GM12878 (cell line): ENCODE results near the gene PCCB. TPM values are rescaled to one million over a fixed set of nuclear protein-coding genes. Genes with fewer than 3 reads are reported as not detected.

Experiments
- ATAC-seq: fragments of 200-7000 bp; cut with Tn5 transposase; 3 replicates; pipeline ENCODE4 v1.9.1; 2020; ENCODE audit warnings: mild to moderate bottlenecking, moderate library complexity
- BruUV-seq: library from RNA; stranded (reverse); fragments of 400-500 nt; replicated peaks from 2 replicates; lab custom pipeline; 2021; lab: Mats Ljungman, UMichigan
- CTCF ChIA-PET: fragments of 300-600 bp; sonication (Branson Sonifier 250); formaldehyde crosslinking; extraction: SDS; loops from one replicate; lab custom pipeline; 2021; ENCODE audit warnings: inconsistent platforms; lab: Yijun Ruan, JAX
- POLR2A ChIA-PET: fragments of 350-600 bp; formaldehyde crosslinking; extraction: SDS; loops from one replicate; lab custom pipeline; 2021; ENCODE audit warnings: inconsistent platforms; lab: Charles Lee
- RAD21 ChIA-PET: fragments of 300-600 bp; sonication (Branson Sonifier 250); formaldehyde crosslinking; loops from one replicate; lab custom pipeline; 2023; ENCODE audit warnings: antibody characterized with exemption; ENCODE audit not compliant: unreplicated experiment; lab: Charles Lee
- SMC1A ChIA-PET: fragments of 300-600 bp; sonication (Branson Sonifier 250); formaldehyde crosslinking; loops from one replicate; lab custom pipeline; 2023; ENCODE audit not compliant: unreplicated experiment, uncharacterized antibody; lab: Charles Lee
- DNase-seq: peaks from one replicate; pipeline ENCODE4 v3.0.0-alpha.2; 2011; ENCODE audit warnings: low read depth, low spot score
- FAIRE-seq: peaks from 3 replicates; lab custom pipeline; 2011; peaks lifted over from hg19 to GRCh38; lab: Jason Lieb, UNC
- H2AFZ ChIP-seq: 2 replicates; pipeline ENCODE4 v1.6.0; 2011; ENCODE audit warnings: low read depth, low read length, control low read depth; ENCODE audit not compliant: control insufficient read depth
- H3K27ac ChIP-seq: 2 replicates; pipeline ENCODE4 v1.5.1; 2011; ENCODE audit warnings: control low read depth; ENCODE audit not compliant: control insufficient read depth, insufficient read depth
- H3K27me3 ChIP-seq, 2 experiments: replicated peaks in 1 of 2; 2 replicates each; pipeline versions ENCODE4 v1.6.0 to v1.6.1; 2011; ENCODE audit warnings: low read length in 1 of 2; ENCODE audit not compliant: control insufficient read depth in 2 of 2, insufficient read depth in 2 of 2
- H3K36me3 ChIP-seq, 2 experiments: 2 replicates each; pipeline ENCODE4 v1.5.1; 2011; ENCODE audit warnings: low read length in 1 of 2; ENCODE audit not compliant: control insufficient read depth in 2 of 2, insufficient read depth in 2 of 2
- H3K4me1 ChIP-seq: 2 replicates; pipeline ENCODE4 v1.6.1; 2011; ENCODE audit warnings: mild to moderate bottlenecking, low read length, moderate library complexity, mixed read lengths; ENCODE audit not compliant: control insufficient read depth, insufficient read depth
- H3K4me2 ChIP-seq: 2 replicates; pipeline ENCODE4 v1.6.0; 2011; ENCODE audit warnings: control low read depth; ENCODE audit not compliant: control insufficient read depth, insufficient read depth
- H3K4me3 ChIP-seq: fragments of 200-600 bp; sonication (generic); 2 replicates; pipeline ENCODE4 v1.5.1; 2016
- H3K79me2 ChIP-seq: 2 replicates; pipeline ENCODE4 v1.6.0; 2011; ENCODE audit warnings: low read length; ENCODE audit not compliant: control insufficient read depth, insufficient read depth
- H3K9ac ChIP-seq: 2 replicates; pipeline ENCODE4 v1.8.0; 2011; ENCODE audit warnings: low read length, control low read depth, mixed read lengths; ENCODE audit not compliant: control insufficient read depth, insufficient read depth
- H3K9me3 ChIP-seq: replicated peaks from 3 replicates; pipeline ENCODE4 v1.5.1; 2011; ENCODE audit warnings: mild to moderate bottlenecking, low read length; ENCODE audit not compliant: control insufficient read depth, insufficient read depth
- H4K20me1 ChIP-seq: 2 replicates; pipeline ENCODE4 v1.6.0; 2011; ENCODE audit not compliant: control insufficient read depth, insufficient read depth
- ATF7 ChIP-seq: fragments of 450-650 bp; IDR thresholded peaks from 2 replicates; pipeline ENCODE4 v1.6.1; 2016; ENCODE audit warnings: low read depth, mild to moderate bottlenecking
- BRCA1 ChIP-seq: IDR thresholded peaks from 2 replicates; pipeline ENCODE4 v1.6.1; 2011; ENCODE audit warnings: low read depth, low read length, improper control_type of control experiment
- CHD2 ChIP-seq: IDR thresholded peaks from 2 replicates; pipeline ENCODE4 v1.6.1; 2011; ENCODE audit warnings: low read depth, low read length, improper control_type of control experiment, borderline replicate concordance
- FOXM1 ChIP-seq: IDR thresholded peaks from 2 replicates; pipeline ENCODE4 v1.6.1; 2012; ENCODE audit warnings: low read depth, mild to moderate bottlenecking, inconsistent platforms, low read length, moderate library complexity
- NFYB ChIP-seq: IDR thresholded peaks from 2 replicates; pipeline ENCODE4 v1.6.1; 2011; ENCODE audit warnings: low read depth, mild to moderate bottlenecking, low read length, improper control_type of control experiment, moderate library complexity; ENCODE audit not compliant: insufficient read depth
- NR2F1 ChIP-seq: fragments of 450-650 bp; conservative IDR thresholded peaks from 2 replicates; pipeline ENCODE4 v1.6.1; 2017; ENCODE audit warnings: mild to moderate bottlenecking
- PBX3 ChIP-seq: IDR thresholded peaks from 2 replicates; pipeline ENCODE4 v1.6.1; 2011; ENCODE audit warnings: mild to moderate bottlenecking, low read depth, low read length, moderate library complexity; ENCODE audit not compliant: insufficient replicate concordance
- SUZ12 ChIP-seq: fragments of 200-600 bp; sonication (generic); IDR thresholded peaks from one replicate; pipeline ENCODE4 v1.6.1; 2018; ENCODE audit warnings: antibody characterized with exemption, mild to moderate bottlenecking; ENCODE audit not compliant: unreplicated experiment
- USF2 ChIP-seq: IDR thresholded peaks from 2 replicates; pipeline ENCODE4 v1.6.1; 2011; ENCODE audit warnings: low read depth, low read length, improper control_type of control experiment, borderline replicate concordance
- ZZZ3 ChIP-seq: IDR thresholded peaks from 2 replicates; pipeline ENCODE4 v1.6.1; 2011; ENCODE audit warnings: low read depth; ENCODE audit not compliant: control insufficient read depth, insufficient read length
- WGBS: methylation state at CpG from one replicate; pipeline ENCODE4 v1.1.6; 2016; ENCODE audit warnings: low lambda C conversion rate; ENCODE audit not compliant: insufficient replicate concordance, insufficient coverage; ENCODE audit errors: missing lambda C conversion rate; 5-methylcytosine and 5-hydroxymethylcytosine counted together
- in situ Hi-C: fragments of 300-500 bp; cut with MboI; formaldehyde crosslinking; loops from 9 replicates; pipeline ENCODE4 v1.14.3; 2018; ENCODE audit warnings: mixed read lengths
- intact Hi-C: fragments of 100-400 bp; cut with micrococcal nuclease; formaldehyde crosslinking; loops from one replicate; pipeline ENCODE4 v1.14.2; 2022; ENCODE audit not compliant: unreplicated experiment
- polyA plus RNA-seq, 11 experiments: library from polyadenylated mRNA; depleted of rRNA in 4 of 11; unstranded in 6 of 11; stranded (reverse) in 5 of 11; fragments of >200 nt; fragmentation: Nextera tagmentation in 4 of 11; fragmentation: Illumina TruSeq in 1 of 11; extraction: Ambion mirVana in 4 of 11; extraction: Trizol in 1 of 11; gene quantifications; 1 replicate in 1 of 11; 2 replicates in 10 of 11; pipeline versions ENCODE4 v1.2.1 to v1.2.3, GENCODE V29; 2011 to 2016; ENCODE audit warnings: inconsistent platforms in 2 of 11, missing spikeins in 2 of 11, low read depth in 1 of 11
- total RNA-seq, 4 experiments: library from RNA; depleted of rRNA in 3 of 4; stranded (reverse); fragments of >200 nt in 3 of 4; fragmentation: Illumina TruSeq in 1 of 4; extraction: Trizol in 1 of 4; gene quantifications; 2 replicates each; pipeline versions ENCODE4 v1.2.1 to v1.2.3, GENCODE V29; 2013 to 2021

The PCCB gene
- total and polyA plus RNA-seq, 10 of the 15 experiments (the other 5 are each of a cell fraction or from before 2014, with no cell fraction given): 67.2 to 133 (median 86.9) TPM

- ChIA-PET POLR2A (interaction anchor here (0.6 kb wide), 1 partner anchor 178 kb away, joined by 5 read pairs; no protein-coding TSS in a partner anchor), SMC1A (no interaction called here), RAD21 (no interaction called here), CTCF (interaction anchor here (0.6 to 1.2 kb wide), 2 partner anchors 11 to 169 kb away, joined by 3 read pairs; no protein-coding TSS in a partner anchor)
- Histone ChIP-seq H3K9me3 (no peaks in the 10 kb centered on the region; the same call in 1 of the 3 replicates), H3K4me3 (no peak overlapping the region), H3K36me3 (peaks cover 4% of the 10 kb centered on the region in 2 experiments; a peak in 1 of 4 replicates), H3K4me1 (0 out of 2 replicates have a peak, but pooled peaks cover 3% of the 10 kb centered on the region), H3K27me3 (no peaks in the 10 kb centered on the region), H3K27ac (no peak overlapping the region), H4K20me1 (no peaks in the 10 kb centered on the region), H3K4me2 (no peak overlapping the region), H3K79me2 (no peaks in the 10 kb centered on the region; the same call in 1 of the 2 replicates), H3K9ac (no peak overlapping the region), H2AFZ (no peak overlapping the region)
- DNase-seq (no peak), ATAC-seq (no peak), FAIRE-seq (no peak)
- in situ Hi-C loops (no loop called here), intact Hi-C loops (no loop called here)
- WGBS: 100% methylated on average over 4 of the region's 4 CpGs
- BruUV-seq: no TSS peak
- no peak for TF ChIP-seq NFYB
- no peak for TF ChIP-seq USF2
- no peak for TF ChIP-seq SUZ12
- TF ChIP-seq CHD2: no peak
- no peak for TF ChIP-seq BRCA1
- TF ChIP-seq PBX3: no peak
- TF ChIP-seq FOXM1: no peak
- no peak for TF ChIP-seq NR2F1
- TF ChIP-seq ZZZ3: no peak
- no peak for TF ChIP-seq ATF7
Observed at GRCh38 chr3:136277634-136278033, 27.5 kb downstream of the PCCB start.
